Activated B cell treated with CpG ODN at 0.5 μM for 24 hours (primary cell): ENCODE data around the gene SIRPA. TPM values are rescaled to one million over a fixed set of nuclear protein-coding genes. Genes with fewer than 3 reads are reported as not detected.

Experiments used
- ATAC-seq: fragments of 200-7000 bp; cut with Tn5 transposase; one replicate; pipeline ENCODE4 v1.10.0; 2021; ENCODE audit warnings: low read depth, mild to moderate bottlenecking, moderate library complexity
- CTCF ChIA-PET: fragments of 350-600 bp; sonication (Branson Sonifier 250); formaldehyde crosslinking; loops from one replicate; lab custom pipeline; 2021; ENCODE audit warnings: antibody characterized with exemption; lab: Charles Lee
- POLR2A ChIA-PET: fragments of 350-600 bp; sonication (Branson Sonifier 250); formaldehyde crosslinking; loops from one replicate; lab custom pipeline; 2021; ENCODE audit warnings: antibody characterized with exemption; lab: Charles Lee
- DNase-seq: peaks from one replicate; pipeline ENCODE4 v3.0.0; 2022
- H3K27ac Mint-ChIP-seq: one replicate; pipeline ENCODE4 v1.8.0; 2020; ENCODE audit warnings: mixed read lengths
- H3K27me3 Mint-ChIP-seq: one replicate; pipeline ENCODE4 v1.8.0; 2021; ENCODE audit warnings: mixed read lengths
- H3K36me3 Mint-ChIP-seq: one replicate; pipeline ENCODE4 v1.8.0; 2021; ENCODE audit warnings: low read depth, mixed read lengths
- H3K4me1 Mint-ChIP-seq: one replicate; pipeline ENCODE4 v1.8.0; 2021; ENCODE audit warnings: mixed read lengths
- H3K4me3 Mint-ChIP-seq: one replicate; pipeline ENCODE4 v1.8.0; 2020; ENCODE audit warnings: mild to moderate bottlenecking, mixed read lengths
- H3K9me3 Mint-ChIP-seq: one replicate; pipeline ENCODE4 v1.8.0; 2020; ENCODE audit warnings: mixed read lengths
- intact Hi-C: fragments of 100-400 bp; cut with micrococcal nuclease; formaldehyde crosslinking; loops from one replicate; pipeline ENCODE4 v1.15.1; 2024
- total RNA-seq: library from RNA; stranded (reverse); gene quantifications from 2 replicates; pipeline ENCODE4 v1.2.3, GENCODE V29; 2022
- TF ChIP-seq, protein P1 (sequence below): fragments of 200-600 bp; IDR thresholded peaks from one replicate; pipeline ENCODE4 v1.8.0; 2022; ENCODE audit warnings: antibody characterized with exemption, mild to moderate bottlenecking

The SIRPA gene
- total RNA-seq, 1 donor from 2014 or later: 10.1 TPM

DNA sequence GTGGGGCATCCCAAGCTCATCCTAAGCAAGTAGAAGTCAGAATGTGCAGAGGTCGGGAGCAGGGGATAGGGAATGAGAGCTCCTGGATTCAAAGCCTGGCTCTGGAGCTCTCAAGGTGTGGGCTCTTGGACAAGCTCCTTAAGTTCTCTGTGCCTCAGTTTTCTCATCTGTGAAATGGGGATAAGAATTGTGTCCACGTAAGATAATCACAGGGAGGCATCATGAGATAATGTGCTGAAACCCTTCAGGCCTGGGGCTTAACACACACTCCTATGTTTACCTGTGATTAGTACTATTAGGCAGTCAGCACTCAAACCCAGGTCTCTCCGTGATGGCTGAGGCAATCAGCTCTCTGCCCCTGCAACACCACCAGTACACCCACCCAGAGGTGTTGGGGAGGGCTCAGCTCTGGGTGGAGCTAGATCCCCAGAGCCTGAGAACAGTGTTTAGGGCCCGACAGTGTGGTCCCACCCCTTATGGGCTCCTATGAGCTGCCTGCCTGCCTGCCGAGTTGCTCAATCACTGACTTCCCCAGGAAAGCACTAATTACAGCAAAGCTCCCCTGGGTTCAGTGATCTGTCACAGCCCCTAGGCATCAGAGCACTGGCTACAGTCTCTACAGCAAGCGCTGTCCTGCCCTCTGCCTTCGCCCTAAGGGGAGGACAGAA, 6.3 kb upstream of the SIRPA start:
- TF ChIP-seq, protein P1, sequence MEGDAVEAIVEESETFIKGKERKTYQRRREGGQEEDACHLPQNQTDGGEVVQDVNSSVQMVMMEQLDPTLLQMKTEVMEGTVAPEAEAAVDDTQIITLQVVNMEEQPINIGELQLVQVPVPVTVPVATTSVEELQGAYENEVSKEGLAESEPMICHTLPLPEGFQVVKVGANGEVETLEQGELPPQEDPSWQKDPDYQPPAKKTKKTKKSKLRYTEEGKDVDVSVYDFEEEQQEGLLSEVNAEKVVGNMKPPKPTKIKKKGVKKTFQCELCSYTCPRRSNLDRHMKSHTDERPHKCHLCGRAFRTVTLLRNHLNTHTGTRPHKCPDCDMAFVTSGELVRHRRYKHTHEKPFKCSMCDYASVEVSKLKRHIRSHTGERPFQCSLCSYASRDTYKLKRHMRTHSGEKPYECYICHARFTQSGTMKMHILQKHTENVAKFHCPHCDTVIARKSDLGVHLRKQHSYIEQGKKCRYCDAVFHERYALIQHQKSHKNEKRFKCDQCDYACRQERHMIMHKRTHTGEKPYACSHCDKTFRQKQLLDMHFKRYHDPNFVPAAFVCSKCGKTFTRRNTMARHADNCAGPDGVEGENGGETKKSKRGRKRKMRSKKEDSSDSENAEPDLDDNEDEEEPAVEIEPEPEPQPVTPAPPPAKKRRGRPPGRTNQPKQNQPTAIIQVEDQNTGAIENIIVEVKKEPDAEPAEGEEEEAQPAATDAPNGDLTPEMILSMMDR: no peak
- Mint-ChIP-seq H3K27ac (no peak overlapping the region), H3K4me1 (peaks cover 17% of the 10 kb centered on the region), H3K4me3 (no peak overlapping the region), H3K9me3 (no peaks in the 10 kb centered on the region), H3K27me3 (peaks cover 3% of the 10 kb centered on the region), H3K36me3 (no peaks in the 10 kb centered on the region)
- DNase-seq (no peak), ATAC-seq (no peak)
- intact Hi-C loops: no loop called here
- POLR2A ChIA-PET: interaction anchor here (0.6 kb wide), 1 partner anchor 412 kb away, joined by 5 read pairs; no protein-coding TSS in a partner anchor
- CTCF ChIA-PET: interaction anchor here (1.0 to 1.1 kb wide), 2 partner anchors 58 to 76 kb away, joined by 3 read pairs; no protein-coding TSS in a partner anchor

DNA sequence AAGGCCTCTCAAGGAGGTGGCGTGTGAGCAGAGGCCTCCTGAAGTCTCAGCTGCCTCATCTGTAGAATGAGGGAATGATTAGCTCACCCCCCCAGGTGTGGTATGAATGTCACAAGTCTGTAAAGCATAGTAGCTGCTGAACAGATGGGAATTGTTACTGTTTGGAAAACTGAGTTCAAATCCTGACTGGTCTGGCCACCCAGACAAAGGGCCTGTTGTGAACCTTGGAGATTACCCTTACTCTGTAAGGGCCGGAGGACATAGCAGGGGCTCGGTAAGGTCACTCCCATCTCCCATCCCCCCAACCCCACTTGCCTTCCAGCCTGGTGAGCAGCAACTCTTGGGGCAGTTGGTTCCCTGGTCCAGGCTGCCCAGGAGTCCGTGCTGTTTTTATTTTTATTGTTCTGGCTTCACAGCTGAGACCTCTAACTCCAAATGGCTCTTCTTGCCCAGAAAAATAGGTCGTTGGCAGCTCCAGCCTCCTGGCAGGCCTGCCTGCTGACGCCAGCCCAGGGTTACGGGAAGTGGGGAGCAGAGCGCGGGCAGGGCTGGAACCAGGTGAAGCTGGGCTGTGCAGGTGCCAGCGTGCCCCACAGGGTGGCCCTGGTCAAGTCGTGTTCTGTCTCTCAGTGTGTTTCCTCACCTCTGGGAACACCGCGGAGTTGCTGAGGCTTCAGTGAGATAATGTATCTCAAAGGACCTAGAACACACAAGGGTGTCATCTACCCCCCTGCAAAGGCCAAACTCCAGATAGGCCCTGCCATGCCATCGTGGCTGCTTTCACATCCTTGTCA, 4.5 kb upstream of the SIRPA start:
- TF ChIP-seq, protein P1: no peak
- Mint-ChIP-seq H3K9me3 (no peaks in the 10 kb centered on the region), H3K4me3 (no peak overlapping the region), H3K27me3 (peaks cover 3% of the 10 kb centered on the region), H3K4me1 (peaks cover 14% of the 10 kb centered on the region), H3K36me3 (no peaks in the 10 kb centered on the region), H3K27ac (no peak overlapping the region)
- CTCF ChIA-PET: no interaction called here
- DNase-seq (no peak), ATAC-seq (no peak)
- POLR2A ChIA-PET: no interaction called here
- intact Hi-C loops: no loop called here

DNA sequence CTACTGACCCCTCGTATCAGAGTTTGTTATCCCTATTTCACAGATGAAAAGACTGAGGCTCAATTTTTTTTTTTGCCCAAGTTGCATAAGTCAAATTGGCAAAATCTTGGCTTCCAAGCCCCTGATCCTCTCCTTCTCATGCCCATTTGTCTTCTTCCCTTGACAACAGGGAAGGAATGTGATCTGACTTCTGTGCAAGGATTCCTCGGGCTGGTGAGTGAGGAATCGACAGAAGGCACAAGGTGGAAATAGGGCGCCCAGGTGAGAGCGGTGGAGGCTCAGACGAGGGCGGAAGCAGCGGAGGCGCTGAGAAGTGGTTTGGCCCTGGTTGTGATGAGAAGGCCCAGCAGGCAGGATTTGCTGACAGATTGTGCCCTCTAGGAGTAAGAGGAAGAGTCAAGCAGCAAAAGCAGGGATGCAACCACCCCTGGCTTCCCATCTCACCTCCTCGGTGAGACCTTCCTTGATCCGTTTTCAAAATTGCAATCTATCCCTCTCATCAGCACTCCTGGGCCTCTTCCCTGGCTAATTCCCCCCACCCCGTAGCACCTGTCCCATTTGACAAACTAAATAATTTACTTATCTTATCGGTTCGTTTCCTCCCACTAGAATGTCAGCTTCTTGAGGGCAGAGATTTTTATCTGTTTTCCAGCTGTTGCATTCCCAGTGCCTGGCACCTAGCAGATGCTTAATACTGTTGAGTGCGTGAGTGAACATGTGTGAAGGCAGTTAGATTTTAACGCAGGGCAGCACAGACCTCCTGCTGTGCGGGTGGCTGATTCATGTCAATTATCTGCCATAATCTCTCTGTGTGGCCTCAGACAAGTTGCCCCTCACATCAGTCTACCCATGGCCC, 3.7 kb upstream of the SIRPA start:
- no peaks in the 10 kb centered on the region for H3K36me3 Mint-ChIP-seq
- DNase-seq (no peak), ATAC-seq (no peak)
- intact Hi-C loops: no loop called here
- TF ChIP-seq, protein P1: no peak
- no peak overlapping the region for H3K27ac Mint-ChIP-seq
- H3K27me3 Mint-ChIP-seq: peaks cover 3% of the 10 kb centered on the region
- no peak overlapping the region for H3K4me3 Mint-ChIP-seq
- CTCF ChIA-PET: no interaction called here
- POLR2A ChIA-PET: no interaction called here
- peaks cover 22% of the 10 kb centered on the region for H3K4me1 Mint-ChIP-seq
- no peaks in the 10 kb centered on the region for H3K9me3 Mint-ChIP-seq

DNA sequence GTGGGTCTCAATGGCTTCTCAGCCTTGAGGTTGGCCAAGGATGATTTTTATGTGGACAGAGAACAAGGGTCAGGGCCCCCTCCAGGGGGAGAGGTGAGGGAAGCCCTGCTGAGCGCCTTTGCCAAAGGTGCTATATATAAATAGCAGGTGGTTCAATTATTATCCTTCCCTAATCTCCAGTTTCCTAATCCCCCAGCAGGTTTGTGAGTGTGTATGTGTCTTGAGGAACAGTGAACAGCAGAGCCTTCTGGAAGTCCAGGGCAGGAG, 3.2 kb upstream of the SIRPA start:
- Mint-ChIP-seq H3K27me3 (peaks cover 3% of the 10 kb centered on the region), H3K4me1 (peaks cover 27% of the 10 kb centered on the region), H3K27ac (no peak overlapping the region), H3K9me3 (no peaks in the 10 kb centered on the region), H3K4me3 (no peak overlapping the region), H3K36me3 (no peaks in the 10 kb centered on the region)
- intact Hi-C loops: no loop called here
- ChIA-PET CTCF (no interaction called here), POLR2A (no interaction called here)
- TF ChIP-seq, protein P1: no peak
- DNase-seq: no peak
- ATAC-seq: no peak
